Kidney glomerular epithelial cell (primary cell): ENCODE results near the gene ROBO1.
A peak's percentile ranks its signal among the peaks of the same experiment; 100 is the strongest.

ENCODE experiments used
- DNase-seq: peaks from one replicate; lab custom pipeline; 2025; lab: John Stamatoyannopoulos, UW

Gene ROBO1

DNA sequence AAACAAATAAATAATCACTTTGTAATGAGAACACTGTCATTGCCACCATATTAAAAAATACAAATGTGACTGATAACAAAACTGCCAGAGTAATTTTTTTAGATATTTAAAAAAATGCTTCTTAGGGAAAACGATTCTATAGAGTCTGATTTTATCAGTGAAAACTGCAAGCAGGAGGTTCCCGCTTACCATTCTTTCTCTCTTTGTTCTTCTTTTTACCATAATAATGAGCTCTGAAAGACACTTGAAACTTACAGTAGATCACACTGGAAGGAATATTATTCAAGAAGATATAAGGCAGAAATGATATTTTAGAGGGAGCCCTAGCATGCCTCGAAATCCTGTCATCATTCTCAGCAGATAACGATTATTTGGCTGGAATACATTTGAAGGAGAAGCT lies 701.3 kb downstream of the ROBO1 start:
- no peak for DNase-seq

DNA sequence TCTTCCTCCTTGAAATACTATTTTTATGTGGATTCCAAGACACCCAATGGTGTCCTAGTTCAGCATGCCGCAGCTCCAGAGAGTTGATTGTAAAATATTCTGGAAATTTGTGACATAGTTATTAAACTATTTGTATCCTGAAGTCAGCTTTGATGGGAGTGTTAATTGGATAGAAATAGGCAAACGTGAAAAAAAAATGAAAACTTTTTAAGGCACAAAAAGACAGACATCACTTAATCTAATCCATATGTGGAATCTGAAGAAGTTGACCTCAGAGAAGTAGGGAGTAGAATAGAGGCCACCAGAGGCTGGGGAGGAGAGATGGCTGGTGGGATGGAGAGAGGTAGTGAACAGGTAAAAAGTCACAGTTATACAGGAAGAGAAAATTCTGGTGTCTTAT lies 704.2 kb downstream of the ROBO1 start:
- DNase-seq = no peak

DNA sequence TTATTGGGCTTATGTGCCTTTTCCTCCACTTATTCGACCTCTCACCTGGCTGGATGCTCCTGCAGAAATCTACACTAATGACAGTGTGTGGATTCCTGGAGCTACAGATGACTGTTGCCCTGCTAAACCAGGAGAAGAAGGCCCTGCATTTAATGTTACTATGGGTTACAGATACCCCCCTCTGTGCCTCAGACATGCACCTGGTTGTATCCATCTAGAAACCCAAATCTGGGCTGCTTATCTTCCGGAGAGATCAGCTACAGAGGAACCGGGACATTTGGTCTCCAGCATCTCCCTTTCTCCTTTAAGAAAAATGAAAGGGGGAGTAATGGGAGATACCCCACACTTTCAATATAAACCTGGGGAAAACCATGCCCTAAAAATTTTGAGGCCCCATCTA lies 710.0 kb downstream of the ROBO1 start:
- DNase-seq = no peak

DNA sequence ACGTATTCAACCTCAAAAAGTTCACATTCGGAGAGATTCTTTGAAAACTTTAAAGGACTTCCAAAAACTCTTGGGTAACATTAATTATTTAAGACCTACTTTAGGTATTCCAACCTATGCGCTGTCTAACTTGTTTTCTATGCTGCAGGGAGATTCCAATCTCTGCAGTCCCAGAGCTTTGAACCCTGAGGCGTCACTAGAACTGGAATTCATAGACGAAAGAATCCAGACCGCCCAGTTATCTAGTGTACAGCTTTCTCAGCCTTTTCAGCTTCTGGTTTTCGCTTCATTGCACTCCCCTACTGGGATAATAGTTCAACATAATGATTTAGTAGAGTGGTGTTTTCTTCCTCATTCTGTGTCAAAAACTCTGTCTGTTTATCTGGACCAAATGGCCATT lies 711.3 kb downstream of the ROBO1 start:
- DNase-seq = no peak

DNA sequence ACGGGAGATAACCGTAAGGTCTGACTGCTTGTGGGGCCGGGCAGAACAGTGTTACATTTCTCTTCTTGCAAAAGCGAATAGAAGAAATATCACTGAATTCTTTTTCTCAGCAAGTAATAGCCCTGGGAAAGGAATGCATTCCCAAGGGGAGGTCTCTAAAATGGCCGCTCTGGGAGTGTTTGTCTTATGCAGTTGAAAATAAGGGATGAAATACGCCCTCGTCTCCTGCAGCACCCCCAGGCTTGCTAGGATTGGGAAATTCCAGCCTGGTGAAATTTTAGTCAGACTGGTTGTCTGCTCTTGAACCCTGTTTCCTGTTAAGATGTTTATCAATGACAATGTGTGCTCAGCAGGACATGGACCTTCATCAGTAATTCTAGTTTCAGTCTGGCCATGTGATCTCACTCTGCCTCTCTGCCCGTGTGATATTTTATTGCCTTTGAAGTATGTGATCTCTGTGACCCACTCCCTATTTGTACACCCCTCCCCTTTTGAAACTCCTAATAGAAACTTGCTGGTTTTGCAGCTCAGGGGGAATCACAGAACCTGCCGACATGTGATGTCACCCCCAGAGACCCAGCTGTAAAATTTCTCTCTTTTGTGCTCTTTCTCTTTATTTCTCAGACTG lies 715.6 kb downstream of the ROBO1 start:
- no peak for DNase-seq

DNA sequence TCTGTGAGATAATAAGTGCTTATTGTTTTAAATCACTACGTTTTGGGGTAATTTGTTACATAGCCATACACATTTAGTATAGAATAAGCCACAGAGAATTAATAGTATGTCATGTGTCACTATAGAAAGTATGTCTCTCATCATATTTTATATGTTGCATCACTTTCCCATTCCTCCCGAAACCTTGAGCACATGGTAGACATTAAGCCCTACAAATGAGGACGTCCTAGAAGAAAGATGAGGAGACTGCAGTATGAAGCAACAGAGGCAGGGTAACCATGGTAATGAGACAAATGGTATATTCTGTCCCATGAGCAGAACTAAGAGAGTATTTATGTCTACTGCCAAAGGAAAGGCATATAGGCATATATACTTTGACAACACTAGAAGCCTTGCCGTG lies 720.2 kb downstream of the ROBO1 start:
- DNase-seq = no peak

DNA sequence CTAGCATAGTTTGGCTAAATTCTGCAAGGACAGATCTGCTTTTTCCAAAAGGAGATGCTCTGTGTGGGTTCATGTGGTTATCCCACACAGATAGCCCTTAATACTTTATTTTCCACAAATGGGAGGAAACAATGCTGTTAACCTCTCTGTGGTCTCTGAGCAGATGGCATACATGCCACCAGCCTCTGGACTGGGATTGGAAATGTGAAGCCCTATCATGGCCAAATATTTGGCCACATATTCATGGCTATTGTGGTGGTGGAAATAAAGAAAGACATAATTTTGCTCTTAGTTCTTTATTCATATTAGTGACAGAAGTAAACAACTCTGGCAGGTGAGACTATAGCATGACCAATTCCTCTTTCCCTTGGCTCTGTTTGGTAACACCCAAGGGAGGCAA lies 726.2 kb downstream of the ROBO1 start:
- DNase-seq = no peak

DNA sequence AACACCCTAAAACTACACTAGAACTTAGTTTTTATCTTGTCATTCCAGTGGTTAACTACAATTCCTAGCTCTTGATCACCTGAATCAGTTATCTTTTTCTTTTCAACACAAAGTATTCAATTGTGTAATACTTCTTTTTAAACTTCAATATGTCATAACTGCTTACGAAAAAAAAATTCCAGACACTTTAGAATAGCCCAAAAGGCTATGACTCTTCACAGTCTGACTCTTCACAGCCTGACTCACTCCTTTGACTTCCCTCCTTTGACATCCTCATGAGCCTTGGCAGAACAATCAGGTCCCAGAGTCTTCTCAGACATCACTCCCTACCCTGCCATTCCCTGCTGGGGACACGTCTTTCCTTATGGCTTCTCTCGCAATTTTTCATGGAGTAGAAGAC lies 727.1 kb downstream of the ROBO1 start:
- DNase-seq = peak; percentile 70

DNA sequence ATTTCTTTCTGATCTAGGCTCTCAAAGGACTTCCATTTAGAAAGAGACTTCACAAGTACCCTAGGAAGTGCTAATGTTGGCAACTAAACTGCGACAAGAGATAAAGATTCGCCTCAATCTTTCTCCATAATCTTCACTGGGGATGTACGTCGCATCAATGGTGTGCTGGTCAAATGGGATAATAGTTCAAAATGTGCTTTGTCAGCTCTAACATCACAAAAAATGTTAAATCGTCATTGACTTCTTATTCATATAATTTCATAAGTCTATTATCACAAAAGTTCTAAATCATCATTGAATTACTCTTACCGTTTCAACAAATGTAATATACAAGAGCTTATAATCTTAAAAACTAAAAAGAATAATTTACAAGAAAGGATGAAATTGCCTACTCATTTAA lies 727.7 kb downstream of the ROBO1 start:
- DNase-seq = no peak

DNA sequence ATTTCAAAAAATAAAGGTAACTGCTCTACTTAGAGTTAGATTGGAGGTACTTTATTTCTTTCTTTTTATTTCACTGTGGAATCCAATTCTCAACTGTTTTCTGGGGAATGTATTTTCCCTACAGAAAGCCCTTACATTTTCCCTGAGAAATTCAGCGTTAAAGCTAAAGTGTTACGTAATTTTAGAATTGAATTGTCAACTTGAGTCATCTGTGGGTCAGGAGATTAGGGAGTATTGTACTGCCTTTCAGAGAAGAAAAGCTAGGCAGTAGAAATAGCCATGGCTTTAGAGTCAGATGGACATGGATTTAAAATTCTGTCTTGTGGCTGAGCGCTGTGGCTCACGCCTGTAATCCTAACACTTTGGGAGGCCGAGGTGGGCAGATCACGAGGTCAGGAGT lies 728.6 kb downstream of the ROBO1 start:
- DNase-seq = no peak

DNA sequence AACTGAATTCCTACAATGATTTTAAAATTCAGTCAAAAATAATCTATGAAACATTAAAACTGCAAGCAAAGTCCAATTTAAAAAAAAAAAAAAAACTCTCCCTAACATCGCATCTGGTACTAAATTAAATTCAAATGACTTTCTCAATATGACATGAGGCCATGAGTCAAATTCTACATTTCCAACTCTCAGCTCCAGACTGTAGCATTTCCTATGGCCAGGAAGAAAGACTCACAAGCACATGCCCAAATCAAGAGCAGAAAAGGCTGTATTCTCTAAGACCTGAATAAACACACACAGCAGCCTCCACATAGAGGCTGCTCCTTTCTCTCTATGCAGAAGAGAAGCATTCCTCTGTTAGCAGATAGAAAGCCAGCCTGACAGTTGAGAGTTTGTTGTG lies 729.2 kb downstream of the ROBO1 start:
- no peak for DNase-seq

DNA sequence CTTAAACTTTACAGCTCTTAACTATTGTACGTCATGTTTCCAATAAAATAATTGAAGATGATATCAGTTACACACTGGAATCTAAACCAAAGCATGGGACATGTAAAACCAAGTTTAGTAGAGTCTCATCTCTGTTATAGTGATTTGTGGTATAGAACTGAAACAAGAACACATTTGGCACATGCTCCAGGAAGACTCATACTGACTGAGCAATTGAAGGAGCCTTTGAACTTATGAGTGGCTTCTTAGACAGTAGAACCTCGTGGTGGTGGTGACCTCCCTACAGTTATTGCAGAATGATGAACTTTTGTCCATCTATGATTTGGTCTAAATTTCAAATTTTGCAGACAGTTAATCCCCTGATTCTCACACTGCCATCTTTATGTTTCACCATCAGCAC lies 729.7 kb downstream of the ROBO1 start:
- DNase-seq = no peak

DNA sequence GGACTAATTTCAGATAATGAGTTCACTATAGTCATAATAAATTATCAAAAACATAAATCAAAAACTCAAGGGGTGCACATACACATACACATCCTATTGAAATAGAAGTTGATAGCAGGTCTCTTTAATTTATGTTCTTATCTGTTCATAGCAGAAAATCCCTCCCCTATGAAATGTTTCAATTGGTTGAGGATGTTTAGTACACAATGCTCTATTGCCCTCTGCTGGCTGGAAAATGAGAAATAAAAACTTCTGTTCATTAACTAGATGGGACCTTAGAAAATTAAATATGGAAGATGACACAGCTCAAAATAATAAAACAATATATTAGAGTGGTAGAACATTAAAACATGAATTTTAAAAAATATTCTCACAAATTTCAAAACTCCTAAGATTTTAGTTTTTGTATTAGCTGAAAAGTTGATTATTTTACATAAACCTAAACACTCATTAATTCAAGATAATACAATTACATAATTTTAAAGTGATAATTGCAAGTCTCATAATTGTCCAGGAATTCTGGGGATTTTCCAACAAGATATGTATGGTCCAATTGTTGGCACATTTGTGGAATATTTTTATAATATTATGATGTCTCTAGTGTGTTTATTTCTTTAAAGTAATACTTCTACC lies 735.0 kb downstream of the ROBO1 start:
- peak; percentile 63 for DNase-seq

DNA sequence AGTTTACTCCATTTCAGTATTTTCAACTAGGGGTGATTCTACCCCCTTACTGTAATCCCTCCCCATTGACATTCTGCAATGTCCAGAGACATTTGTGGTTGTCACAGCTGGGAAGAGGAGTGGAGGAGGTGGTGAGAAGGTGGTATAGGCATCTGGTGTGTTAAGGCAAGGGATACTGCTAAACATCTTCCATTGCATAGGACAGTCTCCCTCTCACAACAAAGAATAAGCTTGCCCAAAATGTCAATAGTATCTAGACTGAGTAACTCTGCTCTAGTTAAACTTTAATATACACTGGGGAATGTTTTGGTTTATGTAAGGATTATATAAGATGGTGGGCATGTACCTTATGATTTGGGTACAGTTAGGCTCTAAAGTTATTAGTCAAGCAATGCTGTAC lies 737.6 kb downstream of the ROBO1 start:
- no peak for DNase-seq

DNA sequence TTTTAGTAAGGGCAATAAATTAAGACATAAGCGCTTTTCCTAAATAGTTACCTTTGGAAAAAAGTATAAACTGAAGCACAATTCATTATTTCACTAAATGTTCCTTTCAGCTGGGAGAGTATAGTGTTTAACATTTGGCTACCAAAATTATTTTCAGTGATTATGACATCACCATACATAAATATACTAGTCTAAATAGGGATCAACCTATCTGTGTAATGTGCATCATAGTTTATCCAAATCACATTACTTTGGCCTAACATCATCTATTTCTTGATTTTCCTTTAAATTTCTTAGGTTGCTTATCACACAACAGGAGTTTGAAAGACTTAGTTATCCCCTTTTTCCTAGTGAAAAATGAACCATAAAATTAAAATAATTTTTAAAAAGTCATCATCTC lies 738.9 kb downstream of the ROBO1 start:
- DNase-seq = no peak

DNA sequence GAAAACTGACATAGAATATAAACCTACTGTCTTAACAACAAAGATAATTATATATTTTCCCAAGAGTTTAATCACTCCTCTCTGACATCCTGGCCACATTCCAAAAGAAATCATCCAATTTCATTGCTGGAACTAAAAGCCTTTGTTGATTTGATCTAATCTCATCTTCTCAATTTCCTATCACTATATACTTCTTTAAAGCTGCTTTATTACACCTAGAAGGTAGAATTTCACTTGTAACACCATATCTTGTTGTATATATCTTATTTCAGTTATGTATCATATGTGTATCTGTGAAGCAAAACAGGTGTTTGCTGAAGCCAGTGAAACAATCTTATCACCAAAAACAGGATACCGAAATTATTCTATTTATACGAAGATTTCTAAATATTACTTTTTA lies 740.2 kb downstream of the ROBO1 start:
- DNase-seq = no peak

DNA sequence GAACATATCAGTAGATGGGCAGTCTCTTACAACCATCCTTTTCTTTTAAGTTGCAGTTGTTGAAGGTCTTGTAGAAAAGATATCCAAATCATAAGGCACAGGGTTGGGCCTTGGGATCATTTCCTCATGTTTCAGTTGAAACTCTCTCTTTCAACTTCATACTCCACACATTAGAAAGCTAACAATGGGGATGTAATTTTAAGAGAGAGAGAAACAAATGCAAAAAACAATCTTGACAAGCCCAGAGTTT lies 747.9 kb downstream of the ROBO1 start:
- no peak for DNase-seq

DNA sequence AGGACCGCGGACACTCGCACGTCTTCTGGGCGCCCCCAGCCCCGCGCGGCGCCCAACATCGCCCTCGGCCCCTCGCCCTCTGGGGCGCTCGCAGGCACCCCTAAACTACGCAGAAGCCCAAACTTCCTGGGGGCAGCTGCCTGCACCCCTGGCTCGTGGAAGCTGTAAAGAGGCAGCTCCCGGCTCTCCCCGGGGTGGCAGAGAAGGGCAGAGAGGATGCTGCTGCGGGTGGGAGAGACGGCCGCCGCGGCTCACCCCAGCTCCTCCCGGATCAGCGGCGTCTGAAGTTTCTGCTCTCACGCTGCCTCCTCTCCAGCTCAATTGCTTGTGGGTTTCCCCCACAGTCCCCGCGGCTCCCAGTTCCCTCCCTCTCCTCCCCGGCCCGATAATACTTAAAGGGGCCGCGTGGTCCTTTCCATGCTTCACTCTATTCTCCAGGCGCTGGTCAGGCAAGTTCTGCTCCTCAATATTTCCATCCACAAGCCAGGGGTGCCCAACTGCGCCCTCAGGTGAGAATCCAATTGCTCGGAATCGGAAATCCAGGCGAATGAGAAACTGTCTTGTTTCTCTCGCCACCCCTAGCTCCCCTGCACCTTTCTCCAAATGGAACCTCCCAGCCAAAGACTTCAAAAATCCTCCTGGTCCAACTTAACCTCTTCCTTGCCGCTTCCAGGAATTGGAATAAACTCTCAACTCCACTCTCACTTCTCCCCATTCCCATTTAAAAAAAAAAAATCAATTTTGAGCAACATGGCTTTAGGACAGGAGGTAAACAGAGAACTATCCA lies 748.5 kb downstream of the ROBO1 start:
- peak; percentile 82 for DNase-seq

DNA sequence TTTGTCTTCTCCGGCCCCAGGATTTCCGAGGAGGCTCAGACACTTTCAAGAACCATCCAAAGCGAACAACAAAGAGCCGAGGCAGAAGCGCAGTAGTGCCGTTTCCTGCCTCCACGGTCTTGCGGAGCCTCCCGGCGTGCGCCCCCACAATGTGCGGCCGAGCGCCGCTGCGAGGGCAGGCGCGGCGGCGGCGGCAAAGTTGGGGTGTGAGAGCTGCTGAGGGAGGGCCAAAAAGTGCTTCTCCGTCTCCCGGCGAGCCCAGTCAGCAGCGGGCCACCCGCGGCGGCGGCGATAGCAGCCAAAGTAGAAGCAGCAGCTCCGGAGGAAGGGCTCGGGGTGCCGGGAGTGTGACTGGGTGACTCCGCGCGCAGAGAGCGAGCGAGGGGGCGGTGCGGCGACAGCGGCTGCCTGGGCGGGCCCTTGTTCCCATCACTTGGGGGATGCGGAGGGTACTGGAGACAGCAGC lies 749.1 kb downstream of the ROBO1 start:
- DNase-seq = peak; percentile 18

DNA sequence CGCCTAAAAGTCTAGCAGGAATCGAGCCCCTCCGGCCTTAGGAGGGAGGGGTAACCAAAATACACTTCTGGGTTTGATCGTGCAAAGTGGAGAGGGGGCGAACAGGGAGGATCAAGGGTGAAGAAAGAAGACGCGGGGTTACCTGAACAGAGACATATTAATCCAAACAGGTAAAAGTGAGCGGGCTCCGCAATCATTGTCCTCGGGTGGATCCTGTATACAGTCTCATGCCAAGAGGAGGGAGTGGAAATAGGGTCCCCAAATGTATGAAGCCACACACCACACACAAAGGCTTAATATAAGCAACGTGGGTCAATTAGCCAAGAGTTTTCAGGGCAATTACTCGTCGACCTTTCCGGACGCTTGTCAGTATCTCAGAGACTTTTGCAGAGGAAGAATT lies 749.5 kb downstream of the ROBO1 start:
- no peak for DNase-seq

DNA sequence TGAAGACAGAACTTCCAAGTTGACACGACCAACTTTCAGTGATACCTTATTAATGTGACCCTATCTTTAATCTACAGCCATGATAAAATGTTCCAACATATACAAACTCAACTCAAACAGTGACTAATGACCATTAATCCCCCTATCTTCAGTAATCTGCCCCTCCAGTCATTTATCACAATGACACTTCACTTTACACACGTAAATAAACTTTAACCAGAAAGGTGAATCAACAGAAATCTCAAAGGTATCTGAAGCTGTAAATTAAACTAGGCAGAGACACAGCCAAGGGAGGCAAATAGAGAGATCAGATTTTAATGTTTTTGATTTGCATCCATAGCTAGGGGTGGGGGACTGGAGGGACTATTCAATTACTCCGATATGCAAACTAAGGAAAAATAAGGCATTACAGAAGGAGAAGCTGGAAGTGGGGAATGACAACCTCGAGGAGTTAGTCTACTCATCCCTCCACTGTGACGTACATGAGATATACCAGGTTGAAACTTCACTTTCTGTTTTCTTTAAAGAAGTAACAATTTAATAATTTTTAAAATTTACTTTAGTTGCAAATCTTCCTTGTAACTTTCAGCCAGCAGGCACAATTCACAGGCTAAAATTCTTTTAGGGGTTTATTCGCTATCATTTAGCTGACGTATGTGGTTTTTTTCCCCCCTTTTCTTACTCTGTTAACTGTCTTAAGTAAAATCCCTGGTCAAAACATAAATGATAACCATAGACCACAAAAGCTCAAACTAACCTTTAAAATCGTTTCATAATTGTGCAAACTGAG lies 751.0 kb downstream of the ROBO1 start:
- DNase-seq = no peak

DNA sequence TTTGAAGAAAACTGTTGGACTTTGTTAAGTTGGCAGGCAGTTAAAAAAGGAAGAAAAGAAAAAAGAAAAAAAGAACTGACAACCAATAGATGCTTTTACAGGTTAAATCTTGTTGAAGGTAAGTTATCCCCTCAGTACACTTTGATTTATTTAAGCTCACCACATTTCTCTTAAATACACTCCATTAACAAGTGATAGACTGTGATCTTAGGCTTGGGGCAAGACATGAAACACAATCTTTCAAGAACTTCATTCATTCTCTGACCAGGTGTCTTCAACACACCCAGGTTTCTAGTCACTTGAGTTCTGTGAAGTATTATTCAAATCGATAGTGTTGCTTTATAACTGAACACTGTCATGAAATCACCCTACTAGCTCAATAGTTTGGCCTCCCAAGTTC lies 751.9 kb downstream of the ROBO1 start:
- DNase-seq = no peak

DNA sequence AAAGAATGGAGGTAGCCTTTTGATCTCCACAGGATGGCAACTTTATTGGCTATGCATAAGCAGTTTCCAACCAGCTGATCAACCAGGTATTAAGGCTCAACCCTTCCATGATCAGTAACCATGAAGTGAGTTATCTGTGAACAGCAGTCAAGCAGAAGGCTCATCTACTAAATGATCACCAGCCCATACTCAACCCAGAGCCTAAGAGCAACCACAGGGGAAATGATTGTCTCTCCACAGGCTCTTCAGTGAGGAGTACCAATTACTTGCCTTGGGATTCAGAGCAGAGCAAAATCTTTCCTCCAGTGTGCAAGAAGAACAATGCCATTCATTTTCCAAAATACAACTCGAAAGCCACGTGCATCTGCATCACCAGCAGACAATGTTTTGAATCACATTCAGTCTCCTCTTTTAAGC lies 754.8 kb downstream of the ROBO1 start:
- DNase-seq = no peak
